Neutrophil (primary cell): ENCODE results near the gene GDF2.

ENCODE experiments used
- H3K27ac ChIP-seq: fragments of 200-600 bp; sonication (generic); 2 replicates; pipeline ENCODE4 v1.5.1; 2016; ENCODE audit warnings: mild to moderate bottlenecking, moderate library complexity
- H3K27me3 ChIP-seq: fragments of 200-600 bp; sonication (generic); 2 replicates; pipeline ENCODE4 v1.6.0; 2016; ENCODE audit warnings: mild to moderate bottlenecking
- H3K36me3 ChIP-seq: fragments of 200-600 bp; sonication (generic); 2 replicates; pipeline ENCODE4 v1.5.1; 2017
- H3K4me1 ChIP-seq, 2 experiments: fragments of 200-600 bp in 1 of 2; sonication (generic) in 1 of 2; 1 replicate in 1 of 2; 2 replicates in 1 of 2; pipeline versions ENCODE4 v1.5.1 to v1.6.1; 2013 to 2016; ENCODE audit warnings: low read depth in 1 of 2, low read length in 1 of 2, mild to moderate bottlenecking in 1 of 2, moderate library complexity in 1 of 2; ENCODE audit not compliant: control insufficient read depth in 1 of 2, insufficient read depth in 1 of 2
- H3K4me3 ChIP-seq, 2 experiments: fragments of 200-600 bp in 1 of 2; sonication (generic) in 1 of 2; 1 replicate in 1 of 2; 2 replicates in 1 of 2; pipeline ENCODE4 v1.5.1; 2013 to 2016; ENCODE audit warnings: low read depth in 1 of 2, low read length in 1 of 2, mild to moderate bottlenecking in 1 of 2, moderate library complexity in 1 of 2
- H3K9me3 ChIP-seq: fragments of 200-600 bp; sonication (generic); 2 replicates; pipeline ENCODE4 v1.5.1; 2016
- CTCF ChIP-seq: fragments of 200-600 bp; sonication (generic); IDR thresholded peaks from 2 replicates; pipeline ENCODE4 v1.5.1; 2016; ENCODE audit warnings: antibody characterized with exemption

GDF2 gene

GRCh38 chr10:47296941-47297340 is 25.3 kb upstream of the GDF2 start:
- no peak for TF ChIP-seq CTCF
- Histone ChIP-seq H3K36me3 (no peaks in the 10 kb centered on the region), H3K4me1 (peaks cover 0 to 5% of the 10 kb centered on the region in 2 experiments), H3K27ac (no peak overlapping the region), H3K9me3 (no peaks in the 10 kb centered on the region), H3K27me3 (peaks cover 85% of the 10 kb centered on the region), H3K4me3 (no peak overlapping the region)

GRCh38 chr10:47297866-47298540 is 24.3 kb upstream of the GDF2 start:
- Histone ChIP-seq H3K27me3 (peaks cover 96% of the 10 kb centered on the region), H3K27ac (no peak overlapping the region), H3K4me3 (no peak overlapping the region), H3K36me3 (no peaks in the 10 kb centered on the region), H3K9me3 (no peaks in the 10 kb centered on the region), H3K4me1 (peaks cover 0 to 5% of the 10 kb centered on the region in 2 experiments)
- TF ChIP-seq CTCF = no peak

GRCh38 chr10:47298715-47299114 is 23.5 kb upstream of the GDF2 start:
- Histone ChIP-seq H3K27me3 (peaks cover 100% of the 10 kb centered on the region), H3K4me1 (peaks cover 0 to 5% of the 10 kb centered on the region in 2 experiments), H3K27ac (no peak overlapping the region), H3K4me3 (no peak overlapping the region), H3K9me3 (no peaks in the 10 kb centered on the region), H3K36me3 (no peaks in the 10 kb centered on the region)
- no peak for TF ChIP-seq CTCF

- TF ChIP-seq CTCF = no peak
- peaks cover 93% of the 10 kb centered on the region for H3K27me3 ChIP-seq
- H3K4me3 ChIP-seq = no peak within 1 kb of the TSS
- no peaks in the 10 kb centered on the region for H3K9me3 ChIP-seq
- no peaks in the 10 kb centered on the region for H3K36me3 ChIP-seq
- no peak within 1 kb of the TSS for H3K27ac ChIP-seq
- peaks cover 0 to 5% of the 10 kb centered on the region in 2 experiments for H3K4me1 ChIP-seq
Measured at GRCh38 chr10:47299611-47300428, 22.4 kb upstream of the GDF2 start, which contains the start of gene GDF10. TSS of gene GDF10 (plus strand) at chr10:47300197. CDS start at chr10:47300652, 455 bp downstream.

GRCh38 chr10:47300429-47300931 is 21.8 kb upstream of the GDF2 start:
- Histone ChIP-seq H3K9me3 (no peaks in the 10 kb centered on the region), H3K36me3 (no peaks in the 10 kb centered on the region), H3K4me3 (no peak overlapping the region), H3K27me3 (peaks cover 88% of the 10 kb centered on the region), H3K27ac (no peak overlapping the region), H3K4me1 (peaks cover 0 to 5% of the 10 kb centered on the region in 2 experiments)
- TF ChIP-seq CTCF = no peak
